ENCODE results near the gene ACTG2.

ACTG2 gene

GRCh38 chr2:73890301-73891092, 2.3 kb upstream of the ACTG2 start:
- H3K4me1 Mint-ChIP-seq, result peaks cover 22% of the 10 kb centered on the region
- no peak overlapping the region for H3K4me3 Mint-ChIP-seq
- peaks cover 12% of the 10 kb centered on the region for H3K27me3 Mint-ChIP-seq (ENCODE audit: low read depth)
- no peak for TF ChIP-seq CTCF (IDR thresholded peaks at IDR 0.05; ENCODE audit: unreplicated experiment in 3 of 3)
- H3K9me3 Mint-ChIP-seq, result no peaks in the 10 kb centered on the region
- H3K36me3 Mint-ChIP-seq (ENCODE audit: low read depth), result no peaks in the 10 kb centered on the region
- H3K27ac Mint-ChIP-seq, result no peak overlapping the region

GRCh38 chr2:73891276-73891901, 1.4 kb upstream of the ACTG2 start:
- Mint-ChIP-seq H3K27me3 (ENCODE audit: low read depth) (peaks cover 15% of the 10 kb centered on the region), H3K4me1 (peaks cover 23% of the 10 kb centered on the region), H3K36me3 (ENCODE audit: low read depth) (no peaks in the 10 kb centered on the region), H3K27ac (no peak overlapping the region), H3K9me3 (no peaks in the 10 kb centered on the region), H3K4me3 (no peak overlapping the region)
- no peak for TF ChIP-seq CTCF (IDR thresholded peaks at IDR 0.05; ENCODE audit: unreplicated experiment in 3 of 3)

- peaks cover 23% of the 10 kb centered on the region for H3K4me1 Mint-ChIP-seq
- peak overlapping the region in 2 of 3 experiments; percentile 76 to 77 for H3K27ac Mint-ChIP-seq
- H3K4me3 Mint-ChIP-seq, result peak overlapping the region in 1 of 3 experiments; percentile 76
- no peaks in the 10 kb centered on the region for H3K9me3 Mint-ChIP-seq
- no peak for TF ChIP-seq CTCF (IDR thresholded peaks at IDR 0.05; ENCODE audit: unreplicated experiment in 3 of 3)
- peaks cover 13% of the 10 kb centered on the region for H3K27me3 Mint-ChIP-seq (ENCODE audit: low read depth)
- H3K36me3 Mint-ChIP-seq (ENCODE audit: low read depth), result no peaks in the 10 kb centered on the region
These were observed 1.1 kb downstream of the ACTG2 start for GRCh38 chr2:73893764-73894474.

GRCh38 chr2:73894475-73894850, 1.7 kb downstream of the ACTG2 start:
- Mint-ChIP-seq H3K4me1 (peaks cover 23% of the 10 kb centered on the region), H3K9me3 (no peaks in the 10 kb centered on the region)

GRCh38 chr2:73894877-73895276, 2.1 kb downstream of the ACTG2 start:
- Mint-ChIP-seq H3K36me3 (ENCODE audit: low read depth) (no peaks in the 10 kb centered on the region), H3K4me1 (peaks cover 23% of the 10 kb centered on the region), H3K9me3 (no peaks in the 10 kb centered on the region), H3K27ac (peak overlapping the region in 1 of 3 experiments; percentile 41), H3K4me3 (peak overlapping the region in 1 of 3 experiments; percentile 31), H3K27me3 (ENCODE audit: low read depth) (peaks cover 13% of the 10 kb centered on the region)
- no peak for TF ChIP-seq CTCF (IDR thresholded peaks at IDR 0.05; ENCODE audit: unreplicated experiment in 3 of 3)

More at GRCh38 chr2:73894475-73894850, 1.7 kb downstream of the ACTG2 start:
- Mint-ChIP-seq H3K27ac (no peak overlapping the region), H3K27me3 (ENCODE audit: low read depth) (peaks cover 13% of the 10 kb centered on the region), H3K4me3 (peak overlapping the region in 1 of 3 experiments; percentile 19), H3K36me3 (ENCODE audit: low read depth) (no peaks in the 10 kb centered on the region)
- no peak for TF ChIP-seq CTCF (IDR thresholded peaks at IDR 0.05; ENCODE audit: unreplicated experiment in 3 of 3)
